Amniotic epithelial cell (primary cell): Measurements from ENCODE around the gene HNRNPCL4.
"Not testable (repeated sequence)": the region's sequence is repeated elsewhere in the genome, so short reads cannot be mapped to it uniquely, and the experiment has no call there.

Source experiments
- DNase-seq: peaks from one replicate; pipeline ENCODE4 v3.0.0-alpha.2; 2010; ENCODE audit warnings: low read depth

Gene HNRNPCL4

DNA sequence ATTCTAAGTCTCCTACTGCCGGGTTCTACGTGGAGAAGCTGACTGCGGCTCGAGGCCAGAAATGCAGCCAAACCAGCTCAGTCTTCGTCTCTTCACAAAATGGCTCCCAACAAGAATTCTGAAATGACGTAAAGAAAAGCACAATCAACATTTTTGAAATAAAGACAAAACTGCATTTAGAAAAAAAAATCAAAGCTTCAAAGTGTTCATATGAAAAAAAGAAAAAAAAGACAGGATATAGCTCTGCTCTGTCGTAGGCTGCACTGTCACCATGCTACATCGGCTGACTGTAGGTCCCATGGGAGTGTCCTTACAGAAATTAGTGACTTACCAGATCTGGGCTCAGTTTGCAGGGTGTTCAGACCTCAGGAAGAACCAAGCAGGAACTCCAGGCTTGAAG, at the start of gene HNRNPCL4:
Gene HNRNPCL4 (minus strand): TSS at position 101 of the 400 bp plus-strand sequence. CDS start 164 bp downstream, outside the sequence.
- DNase-seq, result not testable (repeated sequence)

DNA sequence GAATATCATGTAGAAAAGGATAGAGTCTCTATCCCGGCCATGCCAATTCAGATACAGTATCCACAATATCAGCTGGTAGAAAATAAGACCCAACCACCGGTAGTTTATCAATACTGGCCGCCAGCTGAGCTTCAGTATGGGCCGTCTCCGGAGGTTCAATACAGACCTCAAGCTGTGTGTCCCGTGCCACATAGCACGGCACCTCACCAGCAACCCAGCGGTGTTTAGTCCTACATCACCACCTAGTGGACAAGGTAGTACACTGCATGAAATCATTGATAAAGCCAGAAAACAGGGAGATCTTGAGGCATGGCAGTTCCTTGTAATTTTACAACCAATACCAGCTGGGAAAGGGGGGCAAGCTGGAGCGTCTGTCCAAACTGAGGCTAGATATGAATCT, 43.3 kb upstream of the HNRNPCL4 start:
- DNase-seq, result not testable (repeated sequence)

DNA sequence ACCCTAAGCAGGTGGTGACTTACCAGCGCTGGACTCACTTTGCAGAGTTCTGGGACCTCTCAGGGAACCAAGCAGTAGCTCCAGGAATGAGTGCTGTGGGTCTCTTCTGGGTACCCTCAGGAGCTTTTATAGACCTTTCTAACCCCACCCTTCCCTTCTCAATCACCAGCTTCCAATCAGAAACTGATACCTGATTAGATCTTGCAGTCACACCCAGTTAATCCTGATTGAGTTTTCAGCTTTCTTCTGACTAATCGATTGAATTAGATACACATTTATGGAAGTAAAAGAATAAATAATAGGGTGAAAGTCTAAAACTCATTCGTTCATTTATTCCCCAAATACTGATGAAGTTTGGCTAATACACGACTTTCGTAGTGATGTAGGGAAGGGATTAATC, 35.9 kb upstream of the HNRNPCL4 start, which contains the start of gene PRAMEF13:
Gene PRAMEF13 (minus strand): TSS at position 101 of the 400 bp plus-strand sequence. CDS start 1,820 bp downstream, outside the sequence.
- not testable (repeated sequence) for DNase-seq

DNA sequence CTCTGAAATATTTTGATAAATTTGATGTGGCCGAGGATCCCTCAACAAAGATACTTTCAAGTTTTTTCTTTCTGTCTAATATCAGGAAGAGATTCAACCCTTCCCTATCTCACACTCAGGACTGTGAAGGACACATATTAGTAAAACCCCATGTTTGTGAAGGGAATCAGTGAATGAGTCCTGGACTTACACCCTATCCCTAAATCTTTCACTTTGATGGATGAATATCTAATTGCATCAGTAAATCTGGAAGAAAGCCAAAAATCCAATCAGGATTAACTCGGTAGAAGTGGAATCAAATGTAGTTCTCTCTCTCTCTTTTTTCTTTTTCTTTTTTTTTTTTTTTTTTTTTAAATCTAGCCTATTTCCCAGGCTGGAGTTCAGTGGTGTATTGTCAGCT, 6.1 kb upstream of the HNRNPCL4 start, which contains the start of gene PRAMEF9:
Gene PRAMEF9 (plus strand): TSS at position 301 of the 400 bp plus-strand sequence. CDS start 3,433 bp downstream, outside the sequence.
- DNase-seq, result not testable (repeated sequence)

- DNase-seq, result not testable (repeated sequence)
Measured at GRCh38 chr1:13155909-13156308, 9.5 kb downstream of the HNRNPCL4 start, which contains the start of gene PRAMEF26. PRAMEF26 (minus strand) TSS chr1:13156009; CDS start chr1:13153095, 2,914 bp downstream.

- DNase-seq, result not testable (repeated sequence)
Measured at GRCh38 chr1:13116754-13117153, 48.7 kb downstream of the HNRNPCL4 start, which contains the start of gene HNRNPCL2. HNRNPCL2 (minus strand) TSS chr1:13116854; CDS start chr1:13116400, 454 bp downstream.
